HEK293T (cell line): ENCODE results near the gene PDE4B.

Experiments used
- NFRKB ChIP-seq: fragments of 450-650 bp; IDR thresholded peaks from 2 replicates; pipeline ENCODE4 v1.6.1; 2016; ENCODE audit warnings: mild to moderate bottlenecking, moderate library complexity
- SP1 ChIP-seq: fragments of 450-650 bp; IDR thresholded peaks from 2 replicates; pipeline ENCODE4 v1.6.1; 2017

DNA sequence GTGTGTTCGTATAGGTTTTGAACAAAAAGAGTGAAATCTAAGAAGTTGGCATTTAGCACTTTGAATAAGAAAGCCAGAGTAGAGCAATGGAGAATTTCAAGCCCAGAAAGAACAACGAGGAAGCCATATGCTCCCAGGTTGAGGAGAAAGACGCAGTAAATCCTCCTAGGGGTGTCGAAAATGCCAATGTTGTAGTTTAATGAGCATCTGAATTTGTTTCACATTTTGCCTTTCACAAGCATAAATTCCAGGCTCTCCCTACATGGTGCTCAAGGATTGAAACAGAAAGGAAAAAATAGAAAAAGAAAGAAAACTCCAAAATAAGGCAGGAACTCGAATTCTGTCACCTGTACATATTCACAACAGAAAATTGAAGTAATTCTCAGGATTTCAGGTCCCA, 476.5 kb downstream of the PDE4B start:
- TF ChIP-seq NFRKB (no peak), SP1 (no peak)
